ENCODE results near the gene CRTC3.

DNA sequence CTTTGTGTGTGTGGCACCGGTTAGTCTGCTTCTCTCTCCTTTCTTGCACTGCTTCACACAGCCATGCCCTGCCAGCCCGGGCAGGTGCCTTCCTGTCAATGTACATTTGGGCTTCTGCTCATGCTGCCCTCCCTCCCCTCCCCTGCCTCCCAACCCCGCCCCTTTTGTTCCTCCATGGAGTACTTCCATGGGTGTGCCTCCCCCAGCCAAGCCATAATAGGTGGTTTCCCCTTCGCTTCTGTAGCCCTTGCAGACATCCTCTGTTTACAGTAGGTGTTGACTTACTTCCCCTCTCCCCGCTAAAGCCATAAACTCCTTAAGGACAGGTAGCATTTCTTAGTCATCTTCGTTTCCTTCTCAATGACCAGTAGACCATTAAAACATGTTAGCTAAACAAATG lies 31.8 kb upstream of the CRTC3 start:
- TF ChIP-seq POLR2A (IDR thresholded peaks at IDR 0.05) (no peak), CTCF (IDR thresholded peaks at IDR 0.05) (no peak)

All from Peyer's patch (tissue), 4 donors.